CD4-positive, alpha-beta T cell treated with Interleukin-6 at 100 ng/mL for 8 hours (primary cell): ENCODE results near the gene STRIP1.
A peak's percentile ranks its signal among the peaks of the same experiment; 100 is the strongest.
"Not testable (repeated sequence)": the region's sequence is repeated elsewhere in the genome, so short reads cannot be mapped to it uniquely, and the experiment has no call there.

Experiments used
- DNase-seq: peaks from one replicate; pipeline ENCODE4 v3.0.0-alpha.2; 2020; ENCODE audit warnings: mixed read lengths, low spot score

Gene STRIP1

DNA sequence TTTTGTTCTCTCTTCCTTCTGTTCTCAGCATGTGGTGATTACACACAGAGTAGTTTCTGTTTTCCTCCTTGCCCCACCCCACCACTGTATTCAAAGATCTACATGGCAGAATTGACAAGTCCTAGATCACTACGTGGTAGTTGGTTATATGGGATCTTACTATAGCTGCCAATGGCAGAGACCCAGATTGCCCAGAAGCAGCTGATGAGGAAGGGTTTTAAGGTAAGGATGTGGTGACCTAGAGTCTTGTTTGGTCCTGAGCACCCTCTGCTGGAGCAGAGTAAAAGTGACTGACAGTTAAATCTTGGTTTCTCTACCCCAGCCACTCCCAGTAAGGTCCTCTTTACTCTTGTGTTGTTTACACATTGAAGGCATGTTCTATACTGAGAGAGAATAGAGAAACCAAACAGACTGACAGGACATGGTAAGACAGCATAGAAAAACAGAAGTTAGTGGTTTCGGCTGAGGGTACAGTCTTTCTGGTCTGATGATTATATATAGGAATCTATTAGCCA, 22.8 kb upstream of the STRIP1 start:
- DNase-seq: peak; percentile 20

DNA sequence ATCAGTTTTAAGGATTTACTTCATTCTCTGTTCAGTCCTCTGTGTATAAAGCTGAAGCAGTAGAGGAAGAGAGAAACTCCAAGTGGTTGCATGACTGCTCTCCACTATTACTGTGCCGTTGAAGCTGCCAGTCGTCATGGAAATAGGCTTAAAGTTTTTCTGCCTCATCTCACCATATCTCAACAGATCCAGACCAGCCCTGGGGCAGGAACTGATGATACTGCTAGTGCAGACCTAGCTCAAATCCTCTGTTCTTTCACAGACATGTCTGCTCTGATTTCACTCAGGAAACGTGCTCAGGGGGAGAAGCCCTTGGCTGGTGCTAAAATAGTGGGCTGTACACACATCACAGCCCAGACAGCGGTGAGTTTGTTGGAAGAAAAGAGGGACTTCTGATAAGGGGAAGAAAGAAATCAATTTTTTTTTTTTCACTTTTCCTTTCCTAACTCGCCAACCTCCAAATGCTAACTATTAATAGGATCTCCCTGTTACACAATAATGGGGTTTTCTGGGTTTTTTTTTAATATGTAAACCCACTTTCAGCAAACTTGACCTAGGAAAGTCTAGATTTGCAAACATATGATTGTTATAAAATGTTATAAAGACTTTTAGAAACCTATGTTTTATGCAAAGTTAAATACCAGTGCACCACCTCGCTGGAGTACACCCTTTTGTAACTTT, 22.2 kb upstream of the STRIP1 start:
- no peak for DNase-seq

DNA sequence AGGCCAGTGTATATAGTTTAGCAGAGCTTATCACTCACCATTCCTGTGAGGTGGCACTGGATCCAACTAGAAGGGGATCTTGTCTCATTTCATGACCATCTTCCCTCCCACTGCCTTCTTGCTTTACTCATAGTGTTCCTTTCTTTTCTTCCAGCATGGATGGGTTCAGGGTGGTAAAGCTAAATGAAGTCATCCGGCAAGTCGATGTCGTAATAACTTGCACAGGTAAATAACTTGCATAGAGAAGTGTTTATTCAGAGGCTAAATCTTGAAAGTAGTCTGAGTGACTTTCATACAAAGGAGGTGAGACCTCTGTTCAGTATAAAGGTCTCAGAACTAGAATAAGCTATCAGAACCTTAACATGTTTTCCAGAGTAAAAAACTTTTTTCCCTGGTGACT, 16.6 kb upstream of the STRIP1 start:
- no peak for DNase-seq

DNA sequence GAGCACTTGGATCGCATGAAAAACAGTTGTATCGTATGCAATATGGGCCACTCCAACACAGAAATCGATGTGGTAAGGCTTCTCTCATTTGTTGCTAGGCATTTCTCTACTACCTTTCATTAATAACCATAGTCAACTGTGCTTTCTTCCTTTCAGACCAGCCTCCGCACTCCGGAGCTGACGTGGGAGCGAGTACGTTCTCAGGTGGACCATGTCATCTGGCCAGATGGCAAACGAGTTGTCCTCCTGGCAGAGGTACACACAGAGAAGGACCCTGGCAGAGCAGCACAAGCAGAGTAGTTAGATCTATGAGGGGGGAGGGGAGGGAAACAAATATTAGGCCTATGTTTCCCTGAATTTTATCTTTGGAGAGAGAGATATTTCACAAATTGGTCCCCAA, 16.0 kb upstream of the STRIP1 start:
- no peak for DNase-seq

DNA sequence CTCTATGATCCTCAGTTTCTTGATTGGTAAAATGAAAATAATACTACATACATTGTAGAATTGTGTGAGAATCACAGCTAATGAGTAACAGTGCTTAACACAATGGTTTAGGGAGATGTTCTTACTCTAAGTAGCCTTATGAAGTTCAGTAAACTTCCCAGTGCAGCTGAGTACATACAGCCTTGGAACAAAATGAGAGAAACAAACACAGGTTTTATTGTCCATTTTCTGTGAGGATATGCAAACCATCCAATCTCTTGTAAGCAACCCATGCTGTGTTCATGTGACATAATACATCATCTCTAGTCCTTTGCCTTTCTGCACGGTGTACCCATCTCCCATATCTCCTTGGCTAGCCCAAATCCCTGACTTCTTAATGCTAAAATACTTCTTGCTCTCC, 14.7 kb upstream of the STRIP1 start:
- DNase-seq: no peak

DNA sequence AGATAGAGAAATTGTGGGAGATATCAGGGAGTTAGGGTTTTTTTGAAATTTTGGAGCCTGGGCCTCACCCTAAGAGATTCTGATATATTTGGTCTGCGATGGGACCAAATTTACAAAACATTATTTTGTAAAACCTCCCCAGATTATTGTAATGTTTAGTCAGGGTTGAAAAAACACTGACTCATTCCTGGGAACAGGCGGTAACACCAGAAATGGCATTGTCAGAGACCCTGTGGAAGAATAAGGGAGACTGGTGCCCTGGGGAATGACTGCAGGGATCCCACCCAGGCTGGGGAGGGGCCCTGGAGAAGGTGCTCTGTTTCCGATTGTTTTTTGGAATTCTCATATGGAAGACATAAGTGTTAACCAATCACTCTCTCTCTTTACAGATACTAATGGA, 13.1 kb upstream of the STRIP1 start:
- no peak for DNase-seq

DNA sequence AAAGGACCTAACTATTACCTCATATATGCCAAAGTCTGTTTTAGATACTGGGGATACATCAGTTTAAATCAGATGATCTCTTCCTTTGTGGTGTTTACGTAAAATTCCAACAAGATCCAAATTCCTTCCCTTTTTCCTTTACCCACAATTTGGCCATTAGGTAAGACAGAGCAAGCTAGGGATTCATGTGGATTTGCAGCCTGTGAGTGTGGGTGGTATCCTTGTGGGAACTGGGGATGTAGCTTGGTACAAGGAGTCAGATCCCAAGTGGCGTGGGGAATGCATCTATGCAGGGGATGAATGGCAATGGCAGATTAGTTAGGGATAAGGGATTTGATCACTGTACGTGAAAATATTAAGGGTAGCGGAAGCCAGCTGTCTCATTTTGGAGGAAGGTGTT, 9.8 kb upstream of the STRIP1 start:
- DNase-seq: no peak

DNA sequence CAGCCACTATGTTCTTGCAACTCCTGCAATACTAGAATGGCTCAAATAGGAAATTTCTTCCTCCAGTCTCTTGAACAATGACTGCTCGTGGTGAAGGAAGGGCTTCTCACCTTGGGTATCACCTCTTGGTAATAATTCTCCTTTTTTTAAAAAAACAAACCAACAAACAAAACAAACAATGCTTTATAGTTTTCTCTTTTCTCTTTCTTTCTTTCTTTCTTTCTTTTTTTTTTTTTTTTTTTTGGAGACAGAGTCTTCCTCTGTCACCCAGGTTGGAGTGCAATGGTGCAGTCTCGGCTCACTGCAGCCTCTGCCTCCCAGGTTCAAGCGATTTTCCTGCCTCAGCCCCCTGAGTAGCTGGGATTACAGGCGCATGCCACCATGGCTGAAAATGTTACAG, 3.7 kb upstream of the STRIP1 start:
- not testable (repeated sequence) for DNase-seq

DNA sequence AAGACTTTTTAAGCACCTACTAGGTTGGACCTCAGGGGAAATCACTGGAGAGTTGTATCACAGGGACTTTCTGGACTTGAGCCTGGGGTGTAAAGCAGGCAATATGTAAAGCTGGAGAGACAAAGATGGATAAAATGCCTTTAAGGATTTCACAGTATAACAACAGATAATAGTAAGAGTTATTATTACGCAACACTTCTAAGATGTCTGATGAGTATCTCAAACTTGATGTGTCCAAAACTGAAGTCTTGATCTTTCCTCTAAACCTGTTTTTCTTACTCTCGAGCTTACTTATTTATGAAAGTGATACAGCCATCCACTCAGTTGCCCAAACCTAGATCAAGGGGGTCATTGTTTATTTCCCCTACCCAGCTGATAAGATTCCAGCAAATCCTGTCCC, 2.1 kb upstream of the STRIP1 start:
- DNase-seq: no peak

DNA sequence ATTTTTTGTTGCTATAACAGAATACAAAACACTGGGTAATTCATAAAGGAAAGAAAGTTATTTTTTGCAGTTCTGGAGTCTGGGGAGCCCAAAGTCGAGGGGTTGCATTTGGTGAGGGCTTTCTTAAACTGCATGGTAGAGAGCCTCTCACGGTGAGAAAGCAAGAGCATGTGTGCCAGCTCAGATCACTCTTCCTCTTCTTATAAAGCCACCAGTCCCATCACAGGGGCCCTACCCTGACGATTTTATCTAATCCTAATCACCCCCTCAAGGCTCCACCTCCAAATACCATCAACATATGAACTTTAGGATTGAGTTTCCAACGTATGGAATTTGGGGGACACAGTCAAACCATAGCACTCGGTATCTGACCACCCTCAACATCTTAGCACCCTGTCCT, 1.0 kb upstream of the STRIP1 start:
- DNase-seq: no peak

DNA sequence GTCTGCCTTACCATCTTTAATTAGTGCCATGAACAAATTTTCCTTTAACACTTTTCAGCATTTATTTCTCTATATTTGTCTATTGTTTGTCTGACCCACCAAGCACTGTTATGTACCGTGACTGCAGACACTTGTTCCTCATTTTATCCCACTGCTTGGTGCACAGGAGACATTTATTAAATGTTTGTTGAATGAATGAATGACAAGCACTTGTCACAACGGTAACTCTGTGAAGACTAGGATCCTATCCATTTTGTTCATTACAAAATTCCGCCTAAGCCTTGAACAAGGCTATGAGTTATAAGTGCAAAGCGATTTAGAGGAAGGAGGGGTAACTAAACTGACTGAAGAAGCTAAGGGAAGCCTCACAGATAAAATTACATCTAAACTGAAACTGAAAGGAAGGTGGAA, 379 bp upstream of the STRIP1 start:
- DNase-seq: no peak

DNA sequence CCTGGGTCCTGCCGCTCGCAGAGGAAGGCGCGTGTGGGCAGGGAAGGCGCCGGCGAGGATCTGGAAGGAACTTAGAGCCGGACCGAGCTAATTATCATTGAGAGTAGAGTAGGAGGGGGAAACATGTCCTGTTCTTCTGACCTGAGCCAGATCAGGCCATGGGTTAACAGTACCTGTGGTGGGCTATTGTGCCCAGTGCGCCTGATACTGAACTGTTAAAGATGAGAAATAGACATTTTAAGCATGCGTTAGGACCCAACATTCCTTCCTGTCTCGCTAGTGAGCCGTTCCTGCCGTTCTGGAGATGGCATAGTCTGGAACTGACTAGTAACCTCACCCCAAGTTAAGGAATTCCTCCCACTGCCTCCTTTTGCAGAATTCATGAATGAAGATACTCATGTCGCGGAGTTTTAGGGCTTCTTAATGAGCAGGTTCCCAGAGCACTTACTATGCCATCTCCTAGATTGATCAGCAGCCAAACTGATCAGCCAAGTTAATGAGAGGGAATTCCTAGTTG, 870 bp downstream of the STRIP1 start:
- DNase-seq: no peak

DNA sequence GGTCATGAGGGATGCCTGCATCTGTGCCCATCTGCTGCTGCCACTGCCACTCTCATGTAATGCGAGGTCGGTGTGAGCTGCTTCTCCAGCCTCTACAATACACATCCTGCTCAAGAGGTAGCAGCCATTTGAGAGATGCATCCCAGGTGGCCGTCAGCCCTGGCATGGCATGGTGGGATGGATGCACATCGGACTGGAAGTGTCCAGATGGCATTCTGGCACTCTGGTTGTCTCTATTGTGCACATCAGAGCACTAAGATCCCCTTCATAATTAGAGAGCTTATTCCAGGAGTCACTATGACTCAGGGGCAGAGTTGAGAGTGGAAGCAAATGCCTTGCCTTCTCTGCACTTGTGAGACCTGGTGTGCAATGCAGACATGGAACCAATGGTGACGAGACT, 3.8 kb downstream of the STRIP1 start:
- DNase-seq: no peak

DNA sequence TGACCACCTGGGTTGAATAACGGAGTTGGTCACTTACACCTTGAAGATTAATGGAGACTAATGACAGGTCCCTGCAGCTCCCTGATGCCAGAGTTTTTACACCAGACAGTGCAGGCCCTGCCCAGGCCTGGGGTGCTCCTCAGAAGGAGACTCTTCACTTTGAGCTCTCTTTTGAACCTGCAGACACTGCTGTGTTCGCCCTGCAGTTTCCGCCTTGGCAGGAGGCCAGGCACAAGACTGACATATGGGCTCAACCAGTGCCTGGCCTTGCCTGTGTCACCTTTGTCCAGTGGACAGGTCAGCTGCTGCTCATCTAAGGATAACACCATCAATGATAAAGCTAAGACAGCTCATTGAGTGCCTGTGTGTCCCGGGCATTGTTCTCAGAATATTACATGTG, 5.2 kb downstream of the STRIP1 start:
- DNase-seq: no peak

DNA sequence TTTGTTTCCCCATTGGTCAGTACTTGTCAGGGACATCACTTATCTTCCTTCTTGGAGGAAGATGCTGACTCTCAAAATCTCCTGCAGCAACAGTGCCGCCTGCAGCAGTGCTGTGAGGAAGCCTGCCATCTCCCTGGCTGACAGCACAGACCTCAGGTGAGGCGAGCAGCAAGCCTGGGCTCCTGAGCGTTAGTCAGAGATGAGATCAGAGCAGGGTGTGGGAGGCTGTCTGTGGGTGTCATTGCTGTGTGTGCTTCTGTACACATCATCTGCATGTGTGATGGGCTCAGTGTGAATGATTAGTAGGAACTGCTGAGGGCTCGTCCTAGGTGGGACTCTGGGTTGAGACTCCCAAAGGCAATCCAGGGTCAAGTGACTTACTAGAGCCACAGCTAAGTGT, 6.1 kb downstream of the STRIP1 start:
- no peak for DNase-seq

DNA sequence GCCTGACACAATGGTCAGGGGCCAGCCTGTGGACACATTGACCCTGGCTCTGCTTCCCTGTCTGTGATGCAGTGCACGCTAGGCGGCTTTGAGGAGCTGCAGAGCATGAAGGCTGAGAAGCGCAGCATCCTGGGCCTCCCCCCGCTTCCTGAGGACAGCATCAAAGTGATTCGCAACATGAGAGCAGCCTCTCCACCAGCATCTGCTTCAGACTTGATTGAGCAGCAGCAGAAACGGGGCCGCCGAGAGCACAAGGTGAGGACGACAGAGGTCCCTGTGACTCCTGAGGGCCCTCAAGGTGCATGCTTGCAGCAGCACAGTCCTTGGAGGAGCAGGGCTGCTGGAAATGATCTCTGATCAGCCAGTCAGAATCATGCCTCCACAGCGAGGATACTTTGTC, 8.6 kb downstream of the STRIP1 start:
- no peak for DNase-seq

DNA sequence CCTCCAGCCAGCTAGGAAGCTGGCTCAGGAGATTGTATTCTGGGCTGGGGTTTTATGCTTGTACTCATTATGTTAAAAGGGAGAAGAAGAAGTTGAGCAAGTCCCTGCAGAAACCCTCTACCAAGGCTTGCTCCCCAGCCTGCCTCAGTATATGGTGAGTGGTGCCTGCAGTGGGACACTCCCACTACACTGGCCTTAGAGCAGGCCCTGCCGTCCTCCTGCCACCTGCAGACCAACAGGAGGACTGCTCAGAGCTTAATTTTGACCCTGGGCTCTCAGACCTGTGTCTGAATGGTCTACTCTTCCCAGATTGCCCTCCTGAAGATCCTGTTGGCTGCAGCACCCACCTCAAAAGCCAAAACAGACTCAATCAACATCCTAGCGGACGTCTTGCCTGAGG, 13.0 kb downstream of the STRIP1 start:
- DNase-seq: no peak

DNA sequence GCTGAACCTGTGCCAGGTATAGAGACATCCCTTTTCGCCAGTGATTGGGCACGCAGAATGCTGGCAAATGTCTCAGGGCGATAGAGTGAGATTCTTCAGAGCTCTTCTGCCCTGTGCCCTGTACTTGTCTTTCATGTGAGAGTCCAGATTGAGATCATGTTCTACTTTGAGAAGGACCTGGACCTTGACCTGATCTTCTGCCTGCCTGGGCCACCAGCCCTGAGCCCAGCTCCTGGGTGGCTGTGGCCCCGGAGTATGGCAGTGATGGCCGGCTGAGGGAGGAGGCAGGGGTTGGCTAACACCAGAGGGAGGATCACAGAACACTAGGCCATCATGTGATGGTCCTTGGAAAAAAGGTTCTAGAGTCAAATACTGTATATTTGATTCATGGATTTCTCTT, 13.8 kb downstream of the STRIP1 start:
- DNase-seq: no peak

DNA sequence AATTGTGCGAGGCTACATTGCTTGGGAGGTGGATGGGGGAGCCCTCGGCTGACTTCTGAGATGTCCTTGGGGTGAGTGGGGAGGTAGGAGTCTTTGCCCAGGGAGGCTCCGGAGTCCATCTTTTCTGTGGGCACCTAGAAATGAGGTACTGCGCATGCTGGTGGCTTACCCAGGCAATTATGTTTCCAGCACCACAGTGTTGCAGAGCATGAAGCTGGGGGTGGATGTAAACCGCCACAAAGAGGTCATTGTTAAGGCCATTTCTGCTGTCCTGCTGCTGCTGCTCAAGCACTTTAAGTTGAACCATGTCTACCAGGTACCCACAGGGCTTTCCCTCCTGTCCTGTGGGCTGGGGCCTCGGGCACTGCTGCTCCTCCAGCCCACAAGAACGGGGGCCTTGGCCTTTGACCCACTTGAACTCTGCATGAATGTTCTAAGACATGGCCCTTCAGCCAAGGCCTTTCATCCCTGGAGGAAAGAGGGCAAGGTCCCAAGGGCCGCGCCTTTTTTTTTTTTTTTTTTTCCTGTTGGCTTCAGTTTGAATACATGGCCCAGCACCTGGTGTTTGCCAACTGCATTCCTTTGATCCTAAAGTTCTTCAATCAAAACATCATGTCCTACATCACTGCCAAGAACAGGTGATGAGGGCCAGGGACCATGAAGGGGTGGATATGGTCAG, 14.6 kb downstream of the STRIP1 start:
- DNase-seq: no peak

DNA sequence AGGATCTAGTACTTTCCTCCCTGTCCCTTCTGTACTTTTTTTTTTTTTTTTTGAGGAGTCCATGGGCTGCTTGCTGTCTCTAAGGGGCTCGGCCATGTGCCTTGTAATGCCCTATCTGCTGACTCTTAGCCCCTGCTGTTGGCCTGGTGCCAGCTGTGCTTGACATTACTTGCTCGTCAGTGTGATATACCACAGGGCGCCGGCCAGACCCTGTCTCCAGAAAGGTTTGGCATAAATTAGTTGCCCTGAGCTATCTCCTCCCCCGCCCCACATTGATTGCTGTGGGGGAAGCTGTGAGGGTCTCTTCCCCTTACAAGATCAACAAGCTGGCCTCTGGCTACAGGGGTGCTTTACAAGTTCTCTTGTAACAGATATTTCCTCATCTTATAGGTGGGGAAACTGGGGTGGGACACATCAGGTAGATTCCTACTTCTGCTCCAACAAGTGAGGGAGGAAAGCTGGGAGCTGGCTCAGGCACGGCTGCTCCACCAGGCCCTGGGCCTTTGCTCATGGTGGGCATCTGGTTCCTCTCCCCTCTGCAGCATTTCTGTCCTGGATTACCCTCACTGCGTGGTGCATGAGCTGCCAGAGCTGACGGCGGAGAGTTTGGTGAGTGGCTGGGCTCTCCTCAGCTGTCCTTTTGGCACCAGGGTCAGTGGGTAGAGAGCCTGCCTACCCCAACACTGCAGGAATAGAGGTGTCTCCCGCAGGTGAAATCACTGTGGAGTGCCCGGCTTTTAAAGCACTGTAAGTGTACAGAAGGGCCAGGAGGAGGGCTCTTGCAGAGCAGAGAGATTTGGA, 15.6 kb downstream of the STRIP1 start:
- DNase-seq: no peak

DNA sequence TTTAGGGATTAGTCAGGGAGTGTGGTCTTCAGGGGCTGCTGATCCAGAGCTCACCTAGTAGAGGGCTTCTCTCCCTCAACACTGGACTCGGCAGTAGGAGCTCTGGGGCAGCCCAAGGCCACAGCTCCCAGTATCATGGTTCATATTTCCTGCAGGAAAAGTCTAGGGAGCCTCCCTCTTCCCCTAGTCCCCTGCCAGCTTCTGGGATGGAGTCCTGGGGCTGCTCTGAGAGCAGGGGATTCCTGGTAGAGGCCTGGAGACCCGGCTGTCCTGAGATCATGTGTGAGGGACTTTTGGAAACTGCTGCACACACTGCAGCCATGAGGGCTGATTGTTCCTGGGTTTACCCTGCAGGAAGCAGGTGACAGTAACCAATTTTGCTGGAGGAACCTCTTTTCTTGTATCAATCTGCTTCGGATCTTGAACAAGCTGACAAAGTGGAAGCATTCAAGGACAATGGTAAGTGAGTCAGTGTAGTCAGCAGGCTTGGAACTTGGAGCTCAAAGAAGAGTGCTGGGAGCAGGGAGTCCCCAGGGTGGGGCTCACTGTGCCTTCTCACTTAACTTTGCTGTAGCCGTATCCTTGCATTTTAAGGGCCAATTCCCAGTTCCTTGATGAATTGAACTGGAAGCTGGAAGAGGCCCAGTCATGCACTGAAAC, 16.3 kb downstream of the STRIP1 start:
- DNase-seq: no peak

DNA sequence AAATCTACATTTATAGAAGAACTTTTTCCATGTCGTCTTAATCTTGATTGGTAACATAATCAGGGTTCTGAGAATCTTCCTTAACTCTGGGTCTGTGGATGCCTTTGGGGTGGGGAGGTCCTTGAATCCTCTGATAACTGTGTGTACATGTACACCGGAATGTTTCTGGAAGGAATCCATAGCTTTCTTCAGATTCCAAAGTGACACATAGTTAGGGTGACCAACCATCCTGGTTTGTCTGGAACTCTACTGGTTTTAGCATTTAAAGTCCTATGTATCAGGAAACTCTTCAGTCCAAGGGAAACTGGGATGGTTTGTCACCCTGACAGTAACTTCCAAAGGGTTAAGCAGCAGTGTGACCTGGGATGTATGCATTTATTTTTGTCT, 16.8 kb downstream of the STRIP1 start:
- DNase-seq: no peak
